LNCaP clone FGC (cell line): ENCODE data around the gene PTPN2.

Experiments used
- DNase-seq: peaks from one replicate; pipeline ENCODE4 v3.0.0-alpha.2; 2011; ENCODE audit warnings: low read depth
- H3K4me3 ChIP-seq: 2 replicates; pipeline ENCODE4 v1.5.1; 2011; ENCODE audit warnings: mild to moderate bottlenecking, low read depth, low read length, control low read depth
- TF ChIP-seq, protein P1 (sequence below): IDR thresholded peaks from 2 replicates; pipeline ENCODE4 v1.5.1; 2012; ENCODE audit warnings: mild to moderate bottlenecking; ENCODE audit not compliant: control insufficient read depth, insufficient read depth; ENCODE audit errors: extremely low read depth

The PTPN2 gene

DNA sequence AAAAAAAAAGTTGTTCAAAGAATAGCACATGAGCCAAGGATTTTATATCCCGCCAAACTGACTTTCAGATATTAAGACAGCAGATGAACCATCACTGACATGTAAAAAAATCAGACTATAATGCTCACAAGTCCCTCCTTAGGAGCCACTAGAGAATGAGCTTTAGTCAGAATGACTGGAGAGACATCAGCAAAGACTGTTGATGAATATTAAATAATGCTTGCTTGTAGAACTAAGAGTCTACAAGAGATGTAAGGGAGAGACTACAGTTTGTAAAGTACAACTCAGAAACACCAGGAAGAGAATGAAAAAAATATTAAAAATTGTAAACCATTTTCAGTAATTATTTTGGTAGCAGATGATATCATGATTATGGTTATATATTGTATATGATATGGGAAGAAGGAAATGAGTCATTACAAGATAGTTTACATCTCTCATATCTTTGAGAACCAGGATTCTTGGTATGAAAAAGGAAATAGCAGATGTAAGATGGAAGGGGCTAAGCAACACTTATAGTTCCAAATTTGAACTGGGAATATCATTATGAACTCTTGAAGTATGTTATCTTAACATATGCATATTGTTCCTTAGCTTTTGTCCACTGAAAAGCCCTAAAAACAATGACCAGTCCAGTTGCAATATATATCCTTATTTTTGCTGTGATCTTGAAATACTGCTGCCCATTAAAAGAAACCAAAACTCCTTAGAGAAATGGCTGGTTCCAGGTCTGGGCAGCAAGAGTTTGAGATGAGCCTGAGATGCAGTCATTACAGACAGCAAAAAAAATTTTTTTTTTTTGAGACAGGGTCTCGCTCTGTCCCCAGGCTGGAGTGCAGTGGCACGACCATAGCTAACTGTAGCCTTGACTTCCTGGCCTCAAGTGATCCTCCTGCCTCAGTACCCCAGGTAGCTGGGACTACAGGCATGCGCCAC is 55.7 kb downstream of the PTPN2 start:
- no peak for DNase-seq
- H3K4me3 ChIP-seq = no peak overlapping the region
- TF ChIP-seq, protein P1, sequence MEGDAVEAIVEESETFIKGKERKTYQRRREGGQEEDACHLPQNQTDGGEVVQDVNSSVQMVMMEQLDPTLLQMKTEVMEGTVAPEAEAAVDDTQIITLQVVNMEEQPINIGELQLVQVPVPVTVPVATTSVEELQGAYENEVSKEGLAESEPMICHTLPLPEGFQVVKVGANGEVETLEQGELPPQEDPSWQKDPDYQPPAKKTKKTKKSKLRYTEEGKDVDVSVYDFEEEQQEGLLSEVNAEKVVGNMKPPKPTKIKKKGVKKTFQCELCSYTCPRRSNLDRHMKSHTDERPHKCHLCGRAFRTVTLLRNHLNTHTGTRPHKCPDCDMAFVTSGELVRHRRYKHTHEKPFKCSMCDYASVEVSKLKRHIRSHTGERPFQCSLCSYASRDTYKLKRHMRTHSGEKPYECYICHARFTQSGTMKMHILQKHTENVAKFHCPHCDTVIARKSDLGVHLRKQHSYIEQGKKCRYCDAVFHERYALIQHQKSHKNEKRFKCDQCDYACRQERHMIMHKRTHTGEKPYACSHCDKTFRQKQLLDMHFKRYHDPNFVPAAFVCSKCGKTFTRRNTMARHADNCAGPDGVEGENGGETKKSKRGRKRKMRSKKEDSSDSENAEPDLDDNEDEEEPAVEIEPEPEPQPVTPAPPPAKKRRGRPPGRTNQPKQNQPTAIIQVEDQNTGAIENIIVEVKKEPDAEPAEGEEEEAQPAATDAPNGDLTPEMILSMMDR = no peak

DNA sequence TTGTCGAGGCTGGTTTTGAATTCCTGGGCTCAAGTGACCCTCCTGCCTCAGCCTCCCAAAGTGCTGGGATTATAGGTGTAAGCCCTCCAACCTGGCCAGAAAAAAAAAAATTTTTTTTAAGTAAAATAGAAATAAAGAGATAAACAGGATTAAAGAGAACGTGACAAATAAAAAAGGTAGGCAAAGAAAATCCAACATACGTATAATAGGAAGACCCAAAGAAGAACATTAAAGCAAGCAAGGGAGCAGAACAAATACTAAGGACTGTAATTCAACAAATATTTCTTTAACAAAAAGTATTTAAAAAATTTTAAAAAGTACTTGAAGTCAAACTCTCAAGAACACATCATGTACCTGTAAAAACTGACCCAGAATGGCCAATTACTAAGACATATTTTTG is 56.4 kb downstream of the PTPN2 start:
- TF ChIP-seq, protein P1 = no peak
- H3K4me3 ChIP-seq = no peak overlapping the region
- no peak for DNase-seq

DNA sequence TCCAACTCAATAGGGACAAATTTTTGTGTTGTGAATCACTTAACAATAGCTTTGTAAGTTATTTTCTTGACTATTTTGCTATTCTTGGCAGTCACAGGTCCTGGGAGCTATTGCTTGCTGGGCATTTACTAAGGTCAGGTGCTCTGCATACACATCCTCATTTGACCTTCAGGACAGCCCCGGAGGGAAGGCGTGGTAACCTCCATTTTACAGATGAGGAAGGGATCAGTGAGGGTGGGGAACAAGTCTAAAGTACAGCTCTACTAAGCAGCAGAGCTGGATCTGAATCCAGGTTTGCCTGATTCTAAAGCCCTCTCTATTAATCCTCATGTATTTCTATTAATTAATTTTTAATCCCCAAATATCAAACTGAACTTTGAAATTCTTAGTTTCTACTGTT is 58.8 kb downstream of the PTPN2 start:
- H3K4me3 ChIP-seq = no peak overlapping the region
- DNase-seq = no peak
- TF ChIP-seq, protein P1 = no peak

DNA sequence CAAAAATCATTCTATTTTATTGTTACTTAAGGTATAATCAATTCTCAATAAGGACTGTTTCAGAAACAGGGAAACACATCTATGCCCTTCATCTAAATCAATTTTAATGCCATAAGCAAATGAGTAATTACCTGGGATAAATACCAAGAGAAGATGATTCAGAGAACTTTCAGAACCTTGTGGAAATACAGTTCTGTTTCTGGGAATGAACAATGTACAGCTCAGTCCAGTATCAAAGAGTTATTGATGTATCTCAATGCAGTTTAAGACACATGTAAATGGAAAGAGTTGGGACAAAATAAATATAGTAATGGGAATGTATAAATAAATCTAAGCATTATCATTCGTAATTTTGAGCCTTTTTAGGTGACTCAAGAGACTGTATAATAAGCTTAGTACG is 60.1 kb downstream of the PTPN2 start:
- no peak for DNase-seq
- TF ChIP-seq, protein P1 = no peak
- H3K4me3 ChIP-seq = no peak overlapping the region

DNA sequence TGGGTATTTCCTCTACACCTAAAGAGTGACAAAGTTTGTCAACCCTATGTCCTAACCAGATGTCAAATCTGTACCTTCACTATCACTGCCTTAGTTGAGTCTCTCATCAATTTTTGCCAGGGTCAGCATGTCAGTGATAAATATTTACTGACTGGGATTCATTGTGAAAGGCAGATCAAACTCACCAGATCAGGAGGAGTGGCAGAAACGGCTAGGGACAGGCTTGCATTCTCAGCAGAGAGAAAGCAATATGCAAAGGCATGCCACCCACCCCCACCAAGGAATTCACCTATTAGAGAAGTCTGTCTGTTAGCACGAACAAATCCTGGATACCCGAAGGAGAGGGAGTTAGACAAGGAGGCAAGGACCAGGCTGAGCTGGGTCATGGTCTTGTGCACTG is 62.6 kb downstream of the PTPN2 start:
- TF ChIP-seq, protein P1 = no peak
- no peak for DNase-seq
- H3K4me3 ChIP-seq = no peak overlapping the region

DNA sequence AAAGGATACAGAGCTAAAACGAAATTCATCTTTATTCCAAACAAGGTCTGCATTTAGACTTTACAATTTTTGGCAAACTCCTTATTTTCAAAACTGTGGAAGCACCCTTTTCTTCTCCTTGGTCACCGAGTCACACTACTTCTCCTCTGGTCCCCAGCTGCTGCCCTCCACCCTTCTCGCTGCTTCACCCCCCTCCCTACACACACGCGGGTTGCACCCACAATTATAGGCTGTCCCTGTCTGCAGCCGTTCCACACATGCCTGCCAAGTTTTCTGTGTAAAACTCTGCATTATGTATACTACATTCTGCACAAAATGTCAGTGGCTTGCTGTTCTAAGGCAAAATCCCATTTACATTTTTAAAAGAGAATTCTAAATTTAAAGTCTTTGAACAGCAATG is 63.5 kb downstream of the PTPN2 start:
- no peak overlapping the region for H3K4me3 ChIP-seq
- DNase-seq = no peak
- TF ChIP-seq, protein P1 = no peak

DNA sequence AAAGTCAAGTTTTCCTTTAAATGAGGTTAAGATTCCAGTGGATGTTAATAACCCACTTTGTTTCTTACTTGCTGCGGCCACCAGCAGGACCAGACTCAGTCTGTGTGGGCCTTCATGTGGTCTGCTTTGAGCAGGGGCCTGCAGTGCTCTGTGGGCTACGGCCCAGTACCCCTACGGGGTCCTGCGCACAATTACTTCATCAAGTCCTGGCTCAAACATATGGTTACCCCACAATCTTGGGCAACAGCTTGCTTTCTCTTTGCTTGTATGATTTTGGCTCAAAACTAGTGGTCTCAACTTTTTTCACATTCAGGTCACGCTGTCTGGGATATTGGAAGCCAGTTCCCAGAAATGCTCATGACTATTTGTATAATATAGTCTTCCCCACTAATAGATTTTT is 64.2 kb downstream of the PTPN2 start:
- H3K4me3 ChIP-seq = no peak overlapping the region
- DNase-seq = no peak
- TF ChIP-seq, protein P1 = no peak
